Lower lobe of right lung (tissue), 2 donors: ENCODE measurements around the gene MRAP. TPM values are rescaled to one million over a fixed set of nuclear protein-coding genes. Genes with fewer than 3 reads are reported as not detected.
A peak's percentile ranks its signal among the peaks of the same experiment; 100 is the strongest.
"Not testable (repeated sequence)": the region's sequence is repeated elsewhere in the genome, so short reads cannot be mapped to it uniquely, and the experiment has no call there.

Experiments used
- ATAC-seq, 2 donors: fragments of 200-7000 bp; cut with Tn5 transposase; one replicate each; pipeline ENCODE4 v1.9.1; 2020 to 2022; ENCODE audit warnings: mild to moderate bottlenecking in 2 of 2, moderate library complexity in 2 of 2
- DNase-seq: peaks from one replicate; pipeline ENCODE4 v3.0.0-alpha.2; 2020
- H3K27ac ChIP-seq: fragments of 200-600 bp; one replicate; pipeline ENCODE4 v1.8.0; 2022
- H3K27me3 ChIP-seq: fragments of 200-600 bp; one replicate; pipeline ENCODE4 v1.8.0; 2022; ENCODE audit warnings: low read depth
- H3K36me3 ChIP-seq: fragments of 200-600 bp; one replicate; pipeline ENCODE4 v1.8.0; 2022; ENCODE audit warnings: mild to moderate bottlenecking
- H3K4me1 ChIP-seq: fragments of 200-600 bp; one replicate; pipeline ENCODE4 v1.8.0; 2022
- H3K4me3 ChIP-seq: fragments of 200-600 bp; one replicate; pipeline ENCODE4 v1.8.0; 2022; ENCODE audit warnings: mild to moderate bottlenecking
- H3K9me3 ChIP-seq: fragments of 200-600 bp; one replicate; pipeline ENCODE4 v1.8.0; 2022
- intact Hi-C: fragments of 100-400 bp; cut with DNase I; formaldehyde crosslinking; loops from one replicate; pipeline ENCODE4 v1.11.0; 2022
- total RNA-seq: library from RNA; stranded (reverse); fragmentation: NEBNext Ultra II Directional; extraction: Animal tissue kit (Norgen Biotek cat#: 25700); gene quantifications from one replicate; pipeline ENCODE4 v1.2.1, GENCODE V29; 2021
- TF ChIP-seq, protein P1 (sequence below): fragments of 200-600 bp; IDR thresholded peaks from one replicate; pipeline ENCODE4 v1.8.0; 2022; ENCODE audit warnings: antibody characterized with exemption, mild to moderate bottlenecking
- donor health status: DM: no; HTN: yes; CAD: no; lungs with severe emphysema.

MRAP gene
- total RNA-seq, 1 donor from 2014 or later: not detected

- DNase-seq: no peak
- intact Hi-C loops: no loop called here
- Histone ChIP-seq H3K4me1 (no peaks in the 10 kb centered on the region), H3K27ac (no peak overlapping the region), H3K4me3 (no peak overlapping the region), H3K9me3 (no peaks in the 10 kb centered on the region), H3K27me3 (no peaks in the 10 kb centered on the region), H3K36me3 (no peaks in the 10 kb centered on the region)
- TF ChIP-seq, protein P1, sequence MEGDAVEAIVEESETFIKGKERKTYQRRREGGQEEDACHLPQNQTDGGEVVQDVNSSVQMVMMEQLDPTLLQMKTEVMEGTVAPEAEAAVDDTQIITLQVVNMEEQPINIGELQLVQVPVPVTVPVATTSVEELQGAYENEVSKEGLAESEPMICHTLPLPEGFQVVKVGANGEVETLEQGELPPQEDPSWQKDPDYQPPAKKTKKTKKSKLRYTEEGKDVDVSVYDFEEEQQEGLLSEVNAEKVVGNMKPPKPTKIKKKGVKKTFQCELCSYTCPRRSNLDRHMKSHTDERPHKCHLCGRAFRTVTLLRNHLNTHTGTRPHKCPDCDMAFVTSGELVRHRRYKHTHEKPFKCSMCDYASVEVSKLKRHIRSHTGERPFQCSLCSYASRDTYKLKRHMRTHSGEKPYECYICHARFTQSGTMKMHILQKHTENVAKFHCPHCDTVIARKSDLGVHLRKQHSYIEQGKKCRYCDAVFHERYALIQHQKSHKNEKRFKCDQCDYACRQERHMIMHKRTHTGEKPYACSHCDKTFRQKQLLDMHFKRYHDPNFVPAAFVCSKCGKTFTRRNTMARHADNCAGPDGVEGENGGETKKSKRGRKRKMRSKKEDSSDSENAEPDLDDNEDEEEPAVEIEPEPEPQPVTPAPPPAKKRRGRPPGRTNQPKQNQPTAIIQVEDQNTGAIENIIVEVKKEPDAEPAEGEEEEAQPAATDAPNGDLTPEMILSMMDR: no peak
- peak; percentile 24 to 27 for ATAC-seq
These were observed 7.5 kb downstream of the MRAP start for GRCh38 chr21:32306021-32306780.

DNA sequence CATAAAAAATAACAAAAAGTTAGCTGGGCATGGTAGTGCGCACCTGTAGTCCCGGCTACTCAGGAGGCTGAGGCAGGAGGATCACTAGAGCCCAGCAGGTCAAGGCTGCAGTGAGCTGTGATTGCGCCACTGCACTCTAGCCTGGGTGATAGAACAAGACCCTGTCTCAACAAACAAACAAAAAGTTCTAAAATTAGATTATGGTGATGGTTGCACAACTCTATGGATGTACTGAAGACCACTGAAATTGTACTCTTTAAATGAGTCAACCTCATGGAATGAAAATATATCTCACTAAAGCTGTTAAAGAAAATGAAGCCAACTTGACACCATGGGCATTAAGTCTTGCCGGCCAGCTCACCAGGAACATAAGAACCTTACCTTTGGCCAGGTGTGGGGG, 9.1 kb downstream of the MRAP start:
- no peak for DNase-seq
- intact Hi-C loops: no loop called here
- H3K27ac ChIP-seq: no peak overlapping the region

GRCh38 chr21:32308696-32309095, 10.0 kb downstream of the MRAP start:
- no peak overlapping the region for H3K4me3 ChIP-seq
- no peaks in the 10 kb centered on the region for H3K27me3 ChIP-seq
- ATAC-seq (no peak), DNase-seq (no peak)
- no peaks in the 10 kb centered on the region for H3K4me1 ChIP-seq
- H3K27ac ChIP-seq: no peak overlapping the region
- intact Hi-C loops: no loop called here
- H3K36me3 ChIP-seq: peaks cover 21% of the 10 kb centered on the region
- H3K9me3 ChIP-seq: no peaks in the 10 kb centered on the region
- TF ChIP-seq, protein P1: no peak

More for the DNA sequence above, 9.1 kb downstream of the MRAP start:
- Histone ChIP-seq H3K27me3 (no peaks in the 10 kb centered on the region), H3K9me3 (no peaks in the 10 kb centered on the region), H3K4me3 (no peak overlapping the region), H3K36me3 (peaks cover 11% of the 10 kb centered on the region), H3K4me1 (no peaks in the 10 kb centered on the region)
- TF ChIP-seq, protein P1: no peak
- no peak for ATAC-seq

DNA sequence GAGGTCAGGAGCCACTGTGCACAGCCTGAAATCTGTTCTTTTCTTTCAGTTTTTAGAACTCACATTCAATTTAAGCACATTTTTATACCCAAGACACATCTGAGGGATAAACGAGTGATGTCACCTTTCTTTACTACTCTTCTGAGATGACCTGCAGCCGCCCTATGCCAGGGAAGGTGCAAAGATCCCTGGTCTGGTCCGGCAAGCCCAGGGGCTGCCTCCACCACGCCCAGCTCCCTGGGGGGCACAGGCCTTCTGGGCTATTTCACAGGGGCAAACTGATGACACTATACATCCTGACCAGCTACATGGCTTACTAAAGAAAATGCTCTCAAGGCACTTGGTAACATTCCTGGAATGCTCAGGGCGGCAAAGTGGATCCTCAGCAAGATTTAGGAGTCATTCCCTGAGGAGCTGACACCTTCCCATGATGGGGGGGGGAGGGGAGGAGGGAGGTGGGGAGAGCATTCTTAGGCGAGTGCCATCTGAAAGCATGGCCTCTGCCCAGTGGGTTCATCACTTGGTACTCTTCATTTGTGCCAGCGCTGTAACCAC, 11.3 kb downstream of the MRAP start:
- Histone ChIP-seq H3K9me3 (no peaks in the 10 kb centered on the region), H3K4me1 (no peaks in the 10 kb centered on the region), H3K36me3 (peaks cover 34% of the 10 kb centered on the region), H3K4me3 (no peak overlapping the region), H3K27me3 (no peaks in the 10 kb centered on the region), H3K27ac (no peak overlapping the region)
- intact Hi-C loops: no loop called here
- DNase-seq (no peak), ATAC-seq (no peak)
- TF ChIP-seq, protein P1: no peak

DNA sequence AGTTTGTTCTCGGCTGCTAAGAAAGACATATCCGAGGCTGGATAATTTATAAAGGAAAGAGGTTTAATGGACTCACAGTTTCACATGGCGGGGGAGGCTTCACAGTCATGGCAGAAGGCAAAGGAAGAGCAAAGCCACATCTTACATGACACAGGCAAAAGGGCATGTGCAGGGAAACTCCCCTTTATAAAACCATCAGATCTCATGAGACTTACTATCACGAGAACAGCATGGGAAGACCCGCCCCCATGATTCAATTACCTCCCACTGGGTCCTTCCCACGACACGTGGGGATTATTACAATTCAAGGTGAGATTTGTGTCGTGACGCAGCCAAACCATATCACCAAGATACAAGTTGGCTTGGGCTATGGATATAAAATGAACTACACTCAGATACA, 12.3 kb downstream of the MRAP start:
- intact Hi-C loops, H3K4me3 ChIP-seq, H3K9me3 ChIP-seq, H3K4me1 ChIP-seq, ATAC-seq, DNase-seq, H3K27me3 ChIP-seq, H3K27ac ChIP-seq: not testable (repeated sequence)
- peaks cover 43% of the 10 kb centered on the region for H3K36me3 ChIP-seq

GRCh38 chr21:32311621-32312020, 13.0 kb downstream of the MRAP start:
- ATAC-seq: no peak

More at GRCh38 chr21:32311621-32312020, 13.0 kb downstream of the MRAP start:
- Histone ChIP-seq H3K27me3 (no peaks in the 10 kb centered on the region), H3K27ac (no peak overlapping the region), H3K36me3 (peaks cover 49% of the 10 kb centered on the region), H3K4me1 (no peaks in the 10 kb centered on the region), H3K4me3 (no peak overlapping the region), H3K9me3 (no peaks in the 10 kb centered on the region)
- TF ChIP-seq, protein P1: no peak
- intact Hi-C loops: no loop called here
- no peak for DNase-seq
